MM.1S (cell line): Measurements from ENCODE around the gene PLEKHM3.

ENCODE experiments used
- EZH2 ChIP-seq: fragments of 300-600 bp; sonication (generic); optimal IDR thresholded peaks from 2 replicates; pipeline ENCODE3; 2017; ENCODE audit warnings: low read depth, mild to moderate bottlenecking, antibody characterized with exemption, low read length, mixed read lengths
- EZH2phosphoT487 ChIP-seq: fragments of 300-600 bp; sonication (generic); IDR thresholded peaks from 2 replicates; pipeline ENCODE4 v1.6.1; 2018; ENCODE audit warnings: antibody characterized with exemption, low read length
- TF ChIP-seq, protein P1 (sequence below): fragments of 300-600 bp; sonication (generic); IDR thresholded peaks from 2 replicates; pipeline ENCODE4 v1.5.1; 2016; ENCODE audit warnings: antibody characterized with exemption, low read length, mixed read lengths

DNA sequence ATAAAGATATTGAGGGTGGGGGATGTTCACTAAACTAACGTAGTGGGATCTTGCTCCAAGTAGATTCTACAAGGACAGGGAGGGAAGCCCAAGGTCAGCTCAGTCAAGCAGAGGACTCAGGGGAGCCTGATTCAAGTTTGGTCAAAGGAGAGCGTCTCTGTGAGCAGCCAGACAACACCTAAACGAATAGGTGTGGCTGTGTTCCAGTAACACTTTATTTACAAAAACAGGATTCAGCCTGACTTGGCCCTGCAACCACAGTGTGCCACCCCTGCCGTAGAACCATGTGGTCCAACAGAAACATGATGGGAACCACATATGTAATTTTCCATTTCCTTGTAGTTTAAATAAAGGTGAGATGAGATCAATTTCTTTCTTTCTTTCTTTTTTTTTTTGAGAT is 237.5 kb downstream of the PLEKHM3 start:
- TF ChIP-seq EZH2phosphoT487 (no peak), EZH2 (no peak)
- TF ChIP-seq, protein P1, sequence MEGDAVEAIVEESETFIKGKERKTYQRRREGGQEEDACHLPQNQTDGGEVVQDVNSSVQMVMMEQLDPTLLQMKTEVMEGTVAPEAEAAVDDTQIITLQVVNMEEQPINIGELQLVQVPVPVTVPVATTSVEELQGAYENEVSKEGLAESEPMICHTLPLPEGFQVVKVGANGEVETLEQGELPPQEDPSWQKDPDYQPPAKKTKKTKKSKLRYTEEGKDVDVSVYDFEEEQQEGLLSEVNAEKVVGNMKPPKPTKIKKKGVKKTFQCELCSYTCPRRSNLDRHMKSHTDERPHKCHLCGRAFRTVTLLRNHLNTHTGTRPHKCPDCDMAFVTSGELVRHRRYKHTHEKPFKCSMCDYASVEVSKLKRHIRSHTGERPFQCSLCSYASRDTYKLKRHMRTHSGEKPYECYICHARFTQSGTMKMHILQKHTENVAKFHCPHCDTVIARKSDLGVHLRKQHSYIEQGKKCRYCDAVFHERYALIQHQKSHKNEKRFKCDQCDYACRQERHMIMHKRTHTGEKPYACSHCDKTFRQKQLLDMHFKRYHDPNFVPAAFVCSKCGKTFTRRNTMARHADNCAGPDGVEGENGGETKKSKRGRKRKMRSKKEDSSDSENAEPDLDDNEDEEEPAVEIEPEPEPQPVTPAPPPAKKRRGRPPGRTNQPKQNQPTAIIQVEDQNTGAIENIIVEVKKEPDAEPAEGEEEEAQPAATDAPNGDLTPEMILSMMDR = no peak
